Superior temporal gyrus (tissue), 1 donor: ENCODE results near the gene ADAR.

Experiments
- DNase-seq: peaks from one replicate; pipeline ENCODE4 v3.0.0-alpha.2; 2016; ENCODE audit errors: extremely low spot score

Gene ADAR

DNA sequence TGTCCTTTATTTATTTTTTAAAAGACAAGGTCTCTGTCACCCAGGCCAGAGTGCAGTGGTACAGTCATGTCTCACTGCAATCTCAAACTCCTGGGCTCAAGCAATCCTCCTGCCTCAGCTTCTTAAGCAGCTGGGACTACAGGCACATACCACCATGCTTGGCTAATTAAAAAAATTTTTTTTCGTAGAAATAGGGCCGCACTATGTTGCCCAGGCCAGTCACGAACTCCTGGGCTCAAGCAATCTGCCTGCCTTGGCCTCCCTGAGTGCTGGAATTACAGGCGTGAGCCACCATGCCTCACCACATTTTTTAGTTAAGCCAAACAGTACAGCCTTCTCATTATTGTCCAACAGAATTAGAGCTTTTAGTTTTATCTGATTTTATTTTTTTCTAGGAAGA, 7.4 kb upstream of the ADAR start:
- DNase-seq, result no peak

GRCh38 chr1:154614901-154615300, 6.9 kb upstream of the ADAR start:
- DNase-seq, result no peak

GRCh38 chr1:154614247-154614646, 6.3 kb upstream of the ADAR start:
- no peak for DNase-seq

GRCh38 chr1:154611150-154611862, 3.3 kb upstream of the ADAR start:
- peak; percentile 17 for DNase-seq

DNA sequence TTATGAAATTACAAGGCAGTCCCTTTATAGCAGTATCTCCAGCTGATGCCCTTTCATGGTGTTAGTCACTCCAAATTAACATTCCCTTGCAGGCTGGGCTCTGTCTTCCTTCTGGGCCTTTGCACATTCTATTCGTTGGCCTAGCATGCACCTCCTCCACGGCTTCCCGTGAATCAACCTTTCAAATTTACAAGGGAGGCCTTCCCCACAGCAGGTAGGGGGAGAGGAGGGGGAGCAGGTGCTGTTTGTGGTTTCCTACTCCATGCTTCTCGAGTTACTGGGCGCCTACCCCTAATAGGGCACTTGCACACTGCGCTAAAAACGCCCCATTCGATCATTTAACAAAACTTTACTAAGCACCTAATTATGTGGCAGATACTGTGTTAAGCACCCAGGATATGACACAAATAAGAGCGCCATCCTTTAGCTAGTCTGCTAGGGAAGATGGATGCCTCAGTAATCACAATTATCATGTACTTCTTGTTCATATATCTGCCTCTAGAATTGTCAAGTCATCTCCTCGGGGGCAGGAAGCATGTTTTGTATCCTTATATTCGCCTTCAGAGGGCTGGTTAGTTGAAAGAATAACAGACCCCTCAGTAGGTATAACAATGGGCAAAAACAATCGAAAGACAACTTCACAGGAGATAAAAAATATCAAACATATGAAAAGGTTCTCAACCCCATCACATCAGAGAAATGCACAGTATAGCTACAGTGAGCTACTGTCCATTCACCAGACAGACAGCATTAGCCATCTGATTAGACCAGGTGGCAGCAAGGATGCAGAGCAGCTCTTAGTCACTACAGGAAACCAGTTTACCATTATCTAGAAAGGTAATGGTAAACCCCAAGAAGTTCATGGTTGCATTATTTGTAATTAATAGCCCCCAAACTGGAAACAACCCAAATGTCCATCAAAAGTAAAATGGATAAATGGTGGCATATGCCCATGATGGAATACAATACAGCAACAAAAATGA, 1.7 kb upstream of the ADAR start:
- DNase-seq, result no peak

- DNase-seq, result peak; percentile 53
Observed at GRCh38 chr1:154608397-154609270, 648 bp upstream of the ADAR start.

DNA sequence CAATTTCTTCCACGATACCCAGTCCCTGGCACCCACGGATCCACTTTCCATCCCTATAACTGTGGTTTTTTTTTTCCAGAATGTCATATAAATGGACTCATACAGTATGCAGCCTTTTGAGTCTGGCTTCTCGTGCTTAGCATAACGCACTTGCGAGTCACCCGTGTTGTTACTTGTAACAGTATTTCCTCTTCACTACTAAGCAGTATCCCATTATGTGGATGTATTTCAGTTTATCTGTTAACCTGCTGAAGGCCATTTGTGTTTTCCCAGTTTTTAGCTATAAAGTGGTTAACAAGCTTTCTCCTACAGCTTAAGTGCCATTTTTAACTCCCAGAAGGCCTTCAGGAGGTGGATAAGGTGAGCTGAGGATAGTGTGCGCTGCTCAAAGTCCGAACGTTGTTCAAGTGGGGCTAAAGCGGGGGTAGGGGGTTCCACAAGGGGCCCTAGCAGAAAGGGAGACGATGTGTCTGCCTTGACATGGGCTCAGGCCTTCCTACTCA, 829 bp downstream of the ADAR start:
- DNase-seq, result peak; percentile 61

DNA sequence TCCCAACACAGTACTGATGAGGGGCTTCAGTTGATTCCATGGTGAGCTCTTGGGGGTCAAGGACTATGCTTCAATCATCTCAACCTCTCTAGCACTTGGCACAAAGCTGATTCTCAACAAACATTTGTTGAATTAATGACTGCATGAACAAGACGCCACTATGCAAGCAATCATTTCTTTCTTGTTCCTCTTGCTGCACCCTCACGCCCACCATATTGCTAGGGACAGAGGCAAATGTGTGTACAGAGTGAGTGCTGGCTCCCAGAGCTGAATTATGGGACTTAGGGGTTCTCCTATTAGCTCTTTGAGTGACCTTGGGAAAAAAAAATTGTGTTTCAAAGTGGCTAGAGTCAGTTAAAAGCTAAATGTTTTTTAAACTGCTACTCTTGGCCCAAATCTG, 2.5 kb downstream of the ADAR start:
- no peak for DNase-seq

- no peak for DNase-seq
Observed at GRCh38 chr1:154603317-154603716, 4.7 kb downstream of the ADAR start.

DNA sequence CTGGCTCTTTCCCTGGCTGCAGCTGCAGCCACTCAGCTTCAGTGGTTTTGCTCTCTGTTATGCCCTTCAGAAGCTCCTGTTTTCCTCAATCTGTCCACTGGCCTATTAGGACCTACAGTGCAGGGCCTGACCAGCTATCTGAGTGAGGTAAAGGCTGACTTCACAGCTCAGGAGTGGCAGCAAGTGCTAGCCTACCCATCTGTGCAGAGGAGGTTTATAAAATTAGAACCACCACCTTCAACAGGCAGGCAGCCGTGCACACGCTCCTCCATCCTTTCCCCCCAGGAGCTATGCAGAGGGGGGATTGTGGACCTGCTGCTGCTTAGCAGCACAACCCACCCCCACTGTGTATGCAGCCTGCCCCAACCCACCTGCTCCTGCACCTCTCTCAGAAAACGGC, 8.3 kb downstream of the ADAR start:
- DNase-seq, result peak; percentile 36

DNA sequence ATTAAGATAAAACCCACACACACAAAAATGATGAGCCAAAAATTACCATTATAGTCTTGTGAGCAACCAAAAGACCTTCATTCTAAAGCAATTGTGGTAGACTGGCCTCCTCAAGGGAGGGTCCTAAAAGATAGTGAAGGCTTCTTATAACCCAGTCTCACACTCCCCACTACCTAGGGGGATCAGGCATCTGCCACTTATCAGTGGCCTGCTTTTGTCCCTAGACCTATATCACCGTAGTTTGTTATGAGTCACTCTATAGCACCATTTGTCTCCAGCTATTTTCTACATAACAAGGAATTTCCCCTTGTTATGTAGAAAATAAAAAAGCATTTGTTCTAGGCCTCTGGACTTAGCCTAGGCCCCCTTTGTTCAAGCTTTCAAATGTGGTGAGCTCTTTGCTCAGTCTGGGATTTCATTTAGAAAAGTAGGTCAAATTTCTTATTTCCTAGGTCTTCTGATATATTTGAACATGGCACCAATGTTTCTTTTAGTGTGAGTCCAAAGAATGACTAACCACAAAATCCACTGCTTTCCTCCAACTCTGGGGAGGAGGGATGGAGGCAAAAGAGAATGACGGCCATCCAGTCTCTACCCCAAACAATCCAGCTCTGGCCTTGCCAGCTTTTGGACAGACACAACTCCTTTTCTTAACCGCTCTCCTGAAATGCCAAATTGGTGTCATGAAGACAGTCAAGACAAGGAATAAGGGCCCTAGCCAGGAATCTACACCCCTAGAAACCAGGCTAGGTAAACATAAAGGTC, 8.9 kb downstream of the ADAR start:
- DNase-seq, result peak; percentile 41

DNA sequence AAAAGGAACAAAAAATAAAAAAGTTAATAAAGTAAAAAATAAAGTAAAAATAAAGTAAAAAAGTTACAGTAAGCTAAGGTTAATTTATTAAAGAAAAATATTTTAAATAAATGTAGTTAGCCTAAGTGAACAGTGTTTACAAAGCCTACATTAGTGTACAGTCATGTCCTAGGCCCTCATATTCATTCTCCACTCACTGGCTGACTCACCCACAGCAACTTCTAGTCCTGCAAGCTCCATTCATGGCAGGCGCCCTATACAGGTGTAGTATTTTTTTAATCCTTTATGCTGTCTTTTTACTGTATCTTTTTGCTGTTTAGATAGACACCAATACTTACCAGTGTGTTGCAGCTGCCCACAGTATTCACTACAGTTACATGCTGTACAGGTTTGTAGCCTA, 12.4 kb downstream of the ADAR start:
- DNase-seq, result no peak

GRCh38 chr1:154594811-154595210, 13.2 kb downstream of the ADAR start:
- no peak for DNase-seq

- DNase-seq, result no peak
Observed at GRCh38 chr1:154593390-154593789, 14.6 kb downstream of the ADAR start.

- DNase-seq, result no peak
Observed at GRCh38 chr1:154591206-154591605, 16.8 kb downstream of the ADAR start.

DNA sequence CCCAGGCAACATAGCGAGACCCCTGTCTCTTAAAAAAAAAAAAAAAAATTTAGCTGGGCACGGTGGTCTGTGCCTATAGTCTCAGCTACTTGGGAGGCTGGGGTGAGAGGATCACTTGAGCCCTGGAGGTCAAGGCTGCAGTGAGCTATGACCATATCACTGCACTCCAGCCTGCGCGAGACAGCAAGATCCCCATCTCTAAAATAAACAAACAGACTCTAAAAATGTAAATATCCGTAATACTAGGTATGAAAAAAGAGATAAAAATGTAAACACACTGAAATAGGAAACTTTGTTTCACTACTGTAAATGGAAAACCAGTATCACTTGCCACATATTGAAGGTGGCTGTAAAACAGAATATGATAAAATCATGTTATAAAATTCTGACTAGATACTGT, 17.2 kb downstream of the ADAR start:
- no peak for DNase-seq

DNA sequence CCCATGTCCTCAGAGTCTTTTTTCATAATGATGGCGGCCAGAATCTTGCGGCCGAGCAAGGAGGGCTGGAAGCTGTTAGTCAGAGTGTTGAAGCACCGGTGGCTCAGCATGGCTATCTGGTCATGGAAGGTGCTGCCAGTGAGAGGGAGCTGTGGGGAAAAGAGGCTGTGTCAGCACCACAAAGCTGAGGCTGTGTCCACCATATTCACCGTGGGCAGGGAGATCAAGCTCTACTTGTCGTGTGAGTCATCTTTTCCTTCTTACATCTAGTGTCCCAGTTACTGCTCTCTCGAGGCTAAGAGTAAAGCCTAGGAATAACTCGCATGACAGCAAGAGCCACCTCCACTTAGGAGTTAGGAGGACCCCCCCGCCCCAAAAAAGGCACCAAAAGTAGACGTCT, 18.2 kb downstream of the ADAR start:
- DNase-seq, result no peak

- peak; percentile 28 for DNase-seq
Observed at GRCh38 chr1:154586641-154587040, 21.3 kb downstream of the ADAR start.

DNA sequence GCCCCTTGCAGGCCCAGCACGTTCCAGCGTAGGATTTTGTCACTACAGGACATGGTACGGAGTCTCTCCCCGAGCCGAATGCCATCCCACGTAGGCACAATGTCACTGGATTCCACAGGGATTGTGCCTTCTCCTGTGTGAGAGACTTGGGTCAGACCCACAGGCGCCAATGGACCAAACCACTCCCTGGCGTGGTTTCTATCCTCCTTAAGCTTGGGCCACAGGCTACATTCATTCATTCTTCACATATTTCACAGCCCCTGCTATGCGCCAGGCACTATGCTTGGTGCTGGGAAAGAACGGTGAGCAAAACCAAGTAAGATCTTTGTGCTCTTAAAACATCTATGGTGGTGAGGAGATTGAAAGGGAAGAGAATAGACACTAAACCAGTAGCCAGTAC, 21.8 kb downstream of the ADAR start:
- DNase-seq, result no peak

GRCh38 chr1:154584267-154584994, 23.6 kb downstream of the ADAR start:
- no peak for DNase-seq
